Heart right ventricle (tissue), 16 donors: ENCODE measurements around the gene NBPF8. TPM values are rescaled to one million over a fixed set of nuclear protein-coding genes. Genes with fewer than 3 reads are reported as not detected.
"Not testable (repeated sequence)": the region's sequence is repeated elsewhere in the genome, so short reads cannot be mapped to it uniquely, and the experiment has no call there.

ENCODE experiments used
- ATAC-seq, 8 donors: fragments of 200-7000 bp; cut with Tn5 transposase; one replicate each; pipeline ENCODE4 v1.9.1; 2020; ENCODE audit warnings: mild to moderate bottlenecking in 8 of 8, moderate library complexity in 8 of 8, moderate number of reproducible peaks in 1 of 8
- DNase-seq, 2 donors: peaks; one replicate each; pipeline ENCODE4 v3.0.0-alpha.2; 2020
- H3K27ac ChIP-seq, 10 donors: fragments of 200-600 bp; sonication (generic) in 2 of 10; one replicate each; pipeline versions ENCODE4 v1.5.0 to v1.8.0; 2020 to 2022; ENCODE audit warnings: mild to moderate bottlenecking in 3 of 10
- H3K27me3 ChIP-seq, 7 donors: fragments of 200-600 bp; one replicate each; pipeline ENCODE4 v1.8.0; 2021 to 2022; ENCODE audit warnings: mild to moderate bottlenecking in 2 of 7
- H3K36me3 ChIP-seq, 9 donors: fragments of 200-600 bp; sonication (generic) in 1 of 9; one replicate each; pipeline versions ENCODE4 v1.5.0 to v1.8.0; 2020 to 2022; ENCODE audit warnings: mild to moderate bottlenecking in 2 of 9
- H3K4me1 ChIP-seq, 9 donors: fragments of 200-600 bp; sonication (generic) in 1 of 9; one replicate each; pipeline versions ENCODE4 v1.5.0 to v1.8.0; 2020 to 2022; ENCODE audit warnings: mild to moderate bottlenecking in 4 of 9
- H3K4me3 ChIP-seq, 10 donors: fragments of 200-600 bp; sonication (generic) in 2 of 10; one replicate each; pipeline versions ENCODE4 v1.5.0 to v1.8.0; 2020 to 2022; ENCODE audit warnings: mild to moderate bottlenecking in 7 of 10, moderate library complexity in 2 of 10
- H3K9me3 ChIP-seq, 11 donors: fragments of 200-600 bp in 10 of 11; sonication (generic) in 2 of 11; one replicate each; pipeline versions ENCODE4 v1.5.0 to v1.8.0; 2013 to 2022; ENCODE audit warnings: mild to moderate bottlenecking in 2 of 11, control low read depth in 1 of 11, moderate library complexity in 1 of 11
- CTCF ChIP-seq, 9 donors: fragments of 200-600 bp; sonication (generic) in 2 of 9; IDR thresholded peaks; one replicate each; pipeline versions ENCODE4 v1.5.0 to v1.8.0; 2021 to 2022; ENCODE audit warnings: antibody characterized with exemption in 9 of 9, mild to moderate bottlenecking in 5 of 9, moderate library complexity in 1 of 9
- WGBS, 2 donors: extraction: QIAGEN DNeasy Blood & Tissue Kit; methylation state at CpG; one replicate each; pipeline ENCODE4 v1.1.7; 2013; ENCODE audit warnings: inconsistent platforms in 1 of 2; 5-methylcytosine and 5-hydroxymethylcytosine counted together
- intact Hi-C, 10 donors: fragments of 100-400 bp; cut with DNase I; formaldehyde crosslinking; loops; one replicate each; pipeline versions ENCODE4 v1.11.1 to v1.14.2; 2022
- long read RNA-seq, 3 donors: library from polyadenylated mRNA; unstranded; transcript quantifications; one replicate each; pipeline ENCODE4 v2.0.0, GENCODE V29; 2020 to 2021
- polyA plus RNA-seq, 2 donors: library from polyadenylated mRNA; stranded (reverse); fragments of 200-250 nt; gene quantifications; one replicate each; pipeline ENCODE4 v1.2.3, GENCODE V29; 2013
- total RNA-seq, 10 donors: library from RNA; stranded (reverse); fragmentation: NEBNext Ultra II Directional in 3 of 10; extraction: Animal tissue kit (Norgen Biotek cat#: 25700) in 3 of 10; gene quantifications; one replicate each; pipeline versions ENCODE4 v1.2.1 to v1.2.4, GENCODE V29; 2021 to 2023
- donor health status: Arrhythmogenic right ventricular cardiomyopathy.
- donor health status: ischemic (EF 13 %, LVEDD 7.1; RV severe dilation, severe dysfunction).
- donor health status: healthy with polysubstance abuse.
- donor health status: DM: no; HTN: yes; CAD: no.
- donor health status: DM: no; HTN: no; CAD: no.
- donor health status: ischemic (EF 25% LVEDD 6.9; RV normal size, moderate dysfunction).
- donor health status: ischemic (EF 25% LVEDD 5.7; RV mildly dilated, moderate dysfunction).
- donor health status: healthy.
- donor health status: DM: yes; HTN: yes; CAD: no.
- donor health status: Ischemic cardiomyopathy.
- donor health status: ischemic (EF 35%, LVEDD 5.7; RV mildly dilated, moderate dysfunction).
- donor health status: nonischemic (EF 11% LVEDD 7.7; RV severe dilation, severe dysfunction).
- donor health status: DM: yes; HTN: yes; CAD: no.
- donor health status: PGD.
- donor health status: ischemic (EF 29% LVEDD 5.4; RV normal size, mild dysfunction).
- donor health status: nonischemic (EF 23%, LVEDD 6.1; RV moderate dilation, normal function).

NBPF8 gene
- total RNA-seq (1 to 10 TPM; 1.5 to 4.2 (median 2.2) TPM), polyA plus RNA-seq (1 to 10 TPM; 2.0 to 6.7 TPM)
- long read RNA-seq, donor 1, partial matches to known transcripts: 3 of 6 reads
- long read RNA-seq, donor 1, other reads (novel, unspliced or antisense): 3 of 6 reads
- long read RNA-seq, donor 2, partial matches to known transcripts: 1 of 10 reads
- long read RNA-seq, donor 2, other reads (novel, unspliced or antisense): 9 of 10 reads
- long read RNA-seq, donor 3, partial matches to known transcripts: 1 of 4 reads
- long read RNA-seq, donor 3, other reads (novel, unspliced or antisense): 3 of 4 reads

DNA sequence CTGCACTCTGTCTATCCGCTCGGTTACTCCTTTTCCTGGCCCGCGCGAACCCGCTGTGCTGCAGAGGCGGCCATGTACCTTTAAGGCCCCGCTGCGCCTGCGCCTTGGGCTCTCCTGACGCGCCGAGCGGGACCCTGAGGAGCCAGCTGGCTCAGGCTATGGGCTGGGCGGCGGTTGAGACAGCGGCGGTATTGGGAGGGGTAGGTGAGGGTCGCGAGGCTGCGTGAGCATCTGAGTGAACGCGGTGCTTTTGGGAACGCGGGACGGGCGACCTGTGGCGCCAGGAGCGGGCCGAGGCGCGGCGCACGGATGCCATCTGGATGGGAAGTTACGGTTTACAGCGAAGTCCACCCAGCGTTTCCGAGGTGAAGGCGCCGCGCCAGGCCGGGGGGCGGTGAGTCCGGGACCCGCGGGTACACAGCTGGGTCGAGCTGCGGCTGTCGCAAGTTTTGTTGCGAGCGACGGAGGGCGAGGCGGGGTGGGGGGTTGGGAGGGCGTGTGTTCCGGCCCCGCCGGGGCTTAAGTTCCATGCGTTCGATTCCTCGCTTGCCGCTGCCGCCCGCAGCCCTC is at the start of gene NBPF8:
TSS of gene NBPF8 (plus strand) at position 125 of the 570 bp plus-strand sequence. CDS start 21,488 bp downstream, outside the sequence.
- H3K27me3 ChIP-seq, H3K9me3 ChIP-seq, H3K36me3 ChIP-seq, intact Hi-C loops, H3K4me1 ChIP-seq: not testable (repeated sequence)
- ATAC-seq (peak; percentile 98 to 100 (median 99)), DNase-seq (peak; percentile 58 to 78)
- Histone ChIP-seq H3K4me3 (peak within 1 kb of the TSS; percentile 35 to 86 (median 60)), H3K27ac (peak within 1 kb of the TSS in 8 of 10 donors; percentile 53 to 79 (median 63))
- WGBS, 2 donors: 0% methylated on average over 26 to 37 of the region's 64 CpGs
- TF ChIP-seq CTCF (IDR thresholded peaks at IDR 0.05): peak in 2 of 9 donors; percentile 16 to 26

DNA sequence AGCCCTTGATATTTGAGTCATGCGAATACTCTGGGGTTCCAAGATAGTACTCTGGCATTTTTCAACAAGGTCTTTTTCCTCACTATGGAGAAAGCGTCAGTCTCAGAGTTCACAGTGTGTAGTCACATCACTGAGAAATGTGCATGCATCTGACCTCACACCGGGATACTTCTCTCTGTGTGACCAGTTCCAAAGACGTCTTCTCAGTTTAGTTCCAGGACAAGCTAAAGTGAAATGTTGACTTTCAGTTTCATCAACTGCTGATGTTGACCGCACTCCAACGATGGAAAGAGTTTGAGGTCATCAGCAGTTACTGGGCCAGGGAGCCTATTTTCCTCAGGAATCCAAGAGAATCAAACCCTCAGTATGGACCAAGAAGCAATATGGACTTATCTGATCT is 47.1 kb upstream of the NBPF8 start:
- H3K9me3 ChIP-seq, H3K4me3 ChIP-seq, DNase-seq, intact Hi-C loops, H3K36me3 ChIP-seq, H3K27me3 ChIP-seq, H3K4me1 ChIP-seq, H3K27ac ChIP-seq, ATAC-seq: not testable (repeated sequence)
- WGBS, 2 donors: 78 to 92% methylated on average over 5 to 6 of the region's 6 CpGs

DNA sequence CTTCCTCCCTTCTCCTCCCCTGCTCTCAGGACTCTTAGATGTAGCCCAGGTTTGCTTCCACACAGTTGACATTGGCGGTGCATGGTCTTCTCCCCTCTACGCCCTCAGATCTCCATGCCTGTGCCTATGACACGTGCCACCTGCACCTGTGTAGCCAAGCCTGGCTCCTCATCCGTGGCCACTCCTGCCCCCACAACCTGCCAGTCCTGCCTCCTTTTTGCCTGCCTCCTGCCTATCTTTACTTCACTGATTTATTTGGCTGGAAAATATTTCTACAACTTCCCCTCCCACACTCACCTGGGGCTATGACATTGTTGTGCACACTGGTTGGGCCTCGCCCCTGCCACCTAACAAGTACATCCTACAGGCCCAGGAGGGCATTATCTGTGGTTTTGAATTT is 28.2 kb upstream of the NBPF8 start:
- H3K27me3 ChIP-seq, H3K9me3 ChIP-seq, H3K4me3 ChIP-seq, H3K4me1 ChIP-seq, DNase-seq, H3K36me3 ChIP-seq, ATAC-seq, intact Hi-C loops, H3K27ac ChIP-seq: not testable (repeated sequence)
- WGBS, 2 donors: 93 to 94% methylated on average over 5 of the region's 5 CpGs

DNA sequence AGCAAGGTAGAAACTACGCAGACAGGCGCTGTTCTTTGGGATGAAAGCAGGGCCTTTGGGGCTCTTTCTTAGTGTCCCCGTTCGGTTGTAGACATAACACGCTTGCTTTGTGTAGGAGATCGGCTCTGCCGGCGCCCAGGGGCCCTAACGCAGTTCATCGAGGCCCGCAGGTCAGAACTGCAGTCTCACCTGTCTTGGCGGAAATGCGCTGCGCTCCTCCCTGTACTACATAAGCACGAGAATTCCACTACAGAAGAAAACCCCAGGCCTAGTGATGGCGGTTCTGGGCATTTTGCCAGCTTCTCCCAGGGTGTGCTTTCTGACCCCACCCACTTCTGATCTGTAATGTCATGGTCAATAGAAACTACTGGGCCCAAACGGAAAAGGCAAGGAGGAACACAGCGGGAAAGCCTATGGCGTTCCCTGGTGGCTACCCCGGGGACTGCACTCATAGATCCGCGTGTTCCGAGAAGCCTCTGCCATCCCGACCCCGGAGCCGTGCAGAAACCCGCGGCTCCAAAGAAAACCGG is 26.2 kb upstream of the NBPF8 start:
- H3K9me3 ChIP-seq, H3K36me3 ChIP-seq, H3K27me3 ChIP-seq, H3K4me1 ChIP-seq, ATAC-seq, H3K27ac ChIP-seq, intact Hi-C loops: not testable (repeated sequence)
- 5 to 16% methylated on average over 10 to 12 of the region's 29 CpGs for WGBS, 2 donors
- DNase-seq: peak in 1 of 2 donors; percentile 20
- peak overlapping the region in 1 of 10 donors; percentile 32 for H3K4me3 ChIP-seq
- TF ChIP-seq CTCF (IDR thresholded peaks at IDR 0.05): peak in 5 of 9 donors; percentile 20 to 42 (median 27)

DNA sequence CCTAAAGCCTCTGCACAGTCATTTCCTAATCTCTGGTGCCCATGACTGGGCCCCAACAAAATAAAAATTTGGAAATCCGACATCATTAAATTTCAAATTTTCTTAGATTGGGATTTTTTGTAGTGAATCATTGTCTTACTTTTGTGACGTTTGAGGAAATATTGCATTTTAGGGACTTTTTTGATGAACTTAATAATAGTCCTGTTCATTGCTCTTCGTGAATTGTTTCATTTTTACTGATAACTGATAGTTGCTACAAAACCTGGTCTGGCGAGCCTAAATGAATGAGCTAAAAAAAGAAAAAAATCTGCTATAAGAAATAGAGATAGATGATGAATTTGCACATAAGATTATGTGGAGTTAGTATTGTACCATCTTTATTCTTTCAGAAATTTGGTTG is 23.5 kb upstream of the NBPF8 start:
- H3K36me3 ChIP-seq, H3K4me3 ChIP-seq, H3K4me1 ChIP-seq, DNase-seq, ATAC-seq, intact Hi-C loops, H3K27me3 ChIP-seq, H3K9me3 ChIP-seq, H3K27ac ChIP-seq: not testable (repeated sequence)
- 83 to 92% methylated on average over 4 of the region's 4 CpGs for WGBS, 2 donors
